CD4-positive, alpha-beta T cell treated with Interleukin-21 for 1 hour (primary cell): ENCODE data around the gene EVC.

Experiments used
- DNase-seq: peaks from one replicate; pipeline ENCODE4 v3.0.0-alpha.2; 2020

EVC gene

GRCh38 chr4:5757536-5757935 is 46.5 kb downstream of the EVC start:
- DNase-seq = no peak

GRCh38 chr4:5757954-5758353 is 47.0 kb downstream of the EVC start:
- no peak for DNase-seq

- DNase-seq = no peak
Measured at GRCh38 chr4:5758741-5759140, 47.7 kb downstream of the EVC start.

GRCh38 chr4:5759236-5760075 is 48.5 kb downstream of the EVC start:
- no peak for DNase-seq

- DNase-seq = no peak
Measured at GRCh38 chr4:5760246-5760645, 49.2 kb downstream of the EVC start.

- no peak for DNase-seq
Measured at GRCh38 chr4:5760936-5761480, 50.0 kb downstream of the EVC start.

- no peak for DNase-seq
Measured at GRCh38 chr4:5770051-5770450, 59.0 kb downstream of the EVC start.

GRCh38 chr4:5772528-5773270 is 61.7 kb downstream of the EVC start:
- no peak for DNase-seq

- no peak for DNase-seq
Measured at GRCh38 chr4:5773271-5773555, 62.2 kb downstream of the EVC start.

- no peak for DNase-seq
Measured at GRCh38 chr4:5774416-5775036, 63.5 kb downstream of the EVC start.

- DNase-seq = no peak
Measured at GRCh38 chr4:5776510-5776909, 65.5 kb downstream of the EVC start.

GRCh38 chr4:5780831-5781480 is 70.0 kb downstream of the EVC start:
- no peak for DNase-seq

GRCh38 chr4:5781691-5782090 is 70.7 kb downstream of the EVC start:
- no peak for DNase-seq

GRCh38 chr4:5782829-5783476 is 72.0 kb downstream of the EVC start:
- no peak for DNase-seq

GRCh38 chr4:5783486-5783885 is 72.5 kb downstream of the EVC start:
- DNase-seq = no peak

GRCh38 chr4:5784021-5784420 is 73.0 kb downstream of the EVC start:
- DNase-seq = no peak

- DNase-seq = no peak
Measured at GRCh38 chr4:5784960-5785611, 74.1 kb downstream of the EVC start.

- DNase-seq = no peak
Measured at GRCh38 chr4:5785806-5786680, 75.0 kb downstream of the EVC start.

GRCh38 chr4:5787311-5787710 is 76.3 kb downstream of the EVC start:
- no peak for DNase-seq

- DNase-seq = no peak
Measured at GRCh38 chr4:5788144-5788543, 77.1 kb downstream of the EVC start.

GRCh38 chr4:5789141-5789540 is 78.1 kb downstream of the EVC start:
- DNase-seq = no peak
